Measurements from ENCODE around the gene EPHB3.
"Not testable (repeated sequence)": the region's sequence is repeated elsewhere in the genome, so short reads cannot be mapped to it uniquely, and the experiment has no call there.

EPHB3 gene

DNA sequence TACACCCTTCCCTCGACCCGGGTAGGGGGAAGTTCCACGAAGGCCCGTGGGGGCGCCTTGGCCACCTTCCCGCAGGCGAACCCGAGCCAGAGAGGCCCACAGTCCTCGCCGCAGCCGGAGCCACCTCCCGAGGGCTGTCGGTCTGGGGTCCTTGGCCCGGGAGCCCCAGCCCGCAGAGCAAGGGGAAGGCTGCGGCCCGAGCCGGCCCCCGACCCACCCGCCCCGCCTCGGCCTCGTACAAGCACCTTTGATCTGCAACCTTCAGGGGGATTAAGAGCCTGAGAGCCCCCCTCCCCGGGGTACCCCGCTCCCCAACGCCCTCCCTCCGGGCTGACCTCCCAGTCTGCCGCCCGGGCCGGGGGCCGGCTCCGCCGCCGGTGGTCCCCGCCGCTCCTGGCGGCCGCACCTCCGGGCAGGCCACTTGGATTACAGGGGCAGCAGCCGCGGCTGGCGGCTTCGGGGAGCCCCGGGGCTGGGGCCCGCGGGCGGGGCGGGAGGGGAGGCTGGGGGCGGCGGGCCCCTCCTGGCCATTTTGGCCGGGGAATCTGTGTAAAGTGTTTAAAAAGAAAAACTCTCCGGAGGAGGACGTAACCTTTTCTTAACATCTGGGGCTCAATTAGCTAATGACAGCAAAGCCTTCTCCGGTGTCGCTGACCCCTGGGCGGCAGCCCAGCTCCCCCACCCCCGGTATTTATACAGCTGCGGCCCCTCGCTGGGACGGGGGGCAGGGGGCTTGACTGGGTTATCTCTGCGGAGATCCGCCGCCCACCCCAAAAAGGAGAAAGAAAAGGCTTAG, 40.2 kb downstream of the EPHB3 start:
- DNase-seq: no peak

DNA sequence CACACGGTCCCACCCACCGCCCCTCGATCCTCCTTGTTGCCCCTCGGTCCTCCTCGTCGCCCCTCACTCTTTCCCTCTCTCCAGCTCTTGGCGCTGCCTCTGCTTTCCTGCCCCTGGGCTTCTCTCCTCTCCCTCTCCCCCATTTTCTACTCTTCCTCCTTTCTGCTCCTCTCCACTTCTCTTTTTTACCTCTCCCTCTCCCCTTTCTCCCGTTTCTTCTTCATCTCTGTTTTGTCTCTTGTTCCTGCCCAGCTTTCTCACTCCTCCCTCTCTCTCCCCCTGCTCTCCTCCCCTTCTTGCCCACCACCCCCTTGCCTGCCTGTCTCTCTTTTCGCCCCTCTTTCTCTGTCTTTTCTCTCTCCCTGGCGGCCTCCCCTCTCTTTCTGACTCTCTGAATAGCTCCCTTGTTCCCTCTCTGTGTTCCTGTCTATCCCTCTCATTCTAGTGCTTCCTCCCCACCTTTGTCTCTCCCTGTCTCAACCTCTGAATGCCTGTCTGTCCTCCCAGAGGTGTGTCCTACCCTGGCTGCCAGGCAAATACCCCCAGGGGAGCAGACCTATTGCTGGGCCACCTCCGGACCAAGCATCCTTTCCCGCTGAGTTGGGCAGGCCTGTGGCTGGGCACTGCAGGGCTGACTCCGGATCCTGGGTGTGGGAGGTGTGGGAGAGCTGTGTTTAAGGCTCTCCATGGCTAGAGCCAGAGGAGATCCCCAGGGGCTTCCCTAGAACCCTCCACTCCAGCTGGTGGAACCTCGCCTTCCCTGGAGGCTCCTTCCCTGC, 41.0 kb downstream of the EPHB3 start:
- DNase-seq: no peak

DNA sequence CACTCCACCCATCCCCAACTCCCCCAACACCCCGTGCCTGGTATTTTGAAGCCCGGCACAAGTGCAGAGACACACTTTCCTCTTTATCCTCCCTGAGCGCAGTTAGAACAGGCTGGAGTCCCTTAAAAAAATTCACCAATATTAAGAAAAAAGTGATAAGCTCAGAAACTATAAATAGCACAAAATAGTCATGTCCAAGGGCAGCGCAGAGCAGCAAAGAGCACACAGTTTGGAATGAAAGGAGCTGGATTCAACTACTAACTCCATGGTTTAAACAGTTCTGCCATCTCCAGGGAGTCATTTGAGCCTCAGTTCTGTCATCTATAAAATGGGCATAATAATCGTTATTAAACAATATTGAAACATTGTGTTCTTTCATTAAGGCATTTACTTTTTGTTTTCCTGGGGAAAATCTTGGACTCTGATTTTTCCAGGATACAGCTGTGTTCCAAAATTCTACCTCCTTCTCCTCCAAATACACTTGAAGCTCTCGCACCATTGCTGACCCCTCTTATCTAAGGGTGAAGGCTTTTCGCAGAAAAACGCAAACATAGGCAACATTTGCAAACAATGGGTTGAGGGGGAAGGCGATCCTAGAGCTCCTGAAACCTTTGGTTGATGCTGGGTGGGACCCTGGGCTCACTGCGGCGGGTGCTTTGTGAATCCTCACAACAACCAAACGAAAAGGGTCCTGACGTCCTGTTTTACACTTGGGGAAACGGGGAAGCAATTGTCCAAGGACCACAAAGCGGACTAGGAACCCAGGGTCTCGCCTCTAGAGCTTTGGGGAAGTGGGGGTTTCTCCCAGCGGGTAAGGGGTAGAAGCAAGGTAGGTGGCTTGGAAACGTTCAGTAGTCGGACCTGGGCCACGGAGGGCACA, 41.8 kb downstream of the EPHB3 start:
- DNase-seq: no peak

DNA sequence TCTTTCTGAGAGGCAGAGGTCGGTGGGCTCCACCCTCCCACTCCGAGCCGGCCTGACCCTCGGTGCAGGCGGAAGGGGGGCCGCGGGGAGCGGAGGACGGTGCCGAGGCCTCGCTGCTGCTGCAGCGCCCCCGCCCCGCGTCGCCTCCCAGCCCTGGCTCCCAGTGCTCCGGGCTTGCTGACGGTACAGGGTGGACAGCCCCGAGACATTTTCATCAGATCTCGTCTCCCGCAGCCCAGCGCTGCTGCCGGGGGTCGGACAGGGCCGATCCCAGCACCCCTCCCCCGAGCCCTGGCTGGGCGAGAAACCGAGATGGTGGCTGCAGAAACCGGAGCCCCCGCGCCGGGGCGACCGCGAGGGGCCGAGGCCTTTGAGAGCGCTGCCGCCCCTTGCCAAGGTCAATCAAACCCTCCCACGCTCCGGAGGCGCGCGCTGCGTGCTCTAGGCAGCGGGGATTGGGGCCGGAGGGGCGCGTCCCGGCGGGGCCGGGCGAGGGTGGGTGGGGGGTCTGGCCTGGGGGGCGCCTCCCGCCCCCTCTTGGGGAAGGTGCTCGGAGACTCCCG, 42.5 kb downstream of the EPHB3 start:
- DNase-seq: no peak

DNA sequence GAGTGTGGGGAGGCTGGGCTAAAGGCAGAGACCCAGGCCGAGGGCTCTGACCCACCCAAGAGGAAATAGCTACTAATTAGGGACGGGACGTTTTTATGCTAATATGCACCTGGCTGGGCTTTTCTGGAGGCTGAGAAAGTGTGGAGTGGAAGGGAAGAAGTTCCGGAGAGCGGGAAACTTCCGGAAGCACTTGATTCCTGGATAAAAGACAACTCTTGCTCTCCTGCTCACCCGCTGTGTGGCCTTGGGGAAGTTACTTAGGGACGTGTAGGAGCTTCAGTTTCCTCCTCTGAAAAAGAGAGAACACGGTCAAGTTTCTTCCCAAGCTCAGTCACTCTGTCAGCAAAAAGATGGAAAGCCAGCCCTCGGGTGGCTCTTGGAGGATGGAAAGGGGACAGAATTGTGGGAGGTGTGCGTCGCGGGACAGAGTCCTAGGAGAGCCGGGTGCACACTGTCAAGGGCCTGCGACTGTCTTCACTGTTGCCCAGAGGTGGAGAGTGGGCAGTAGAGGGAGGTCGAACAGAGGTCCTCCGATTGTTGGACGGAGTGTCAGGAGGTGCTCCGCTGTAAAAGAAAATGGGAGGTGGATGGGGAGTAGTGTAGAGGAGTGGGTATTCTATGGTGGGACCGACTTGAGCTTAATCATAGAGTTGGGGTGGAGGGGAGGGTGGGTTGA, 43.2 kb downstream of the EPHB3 start:
- no peak for DNase-seq

DNA sequence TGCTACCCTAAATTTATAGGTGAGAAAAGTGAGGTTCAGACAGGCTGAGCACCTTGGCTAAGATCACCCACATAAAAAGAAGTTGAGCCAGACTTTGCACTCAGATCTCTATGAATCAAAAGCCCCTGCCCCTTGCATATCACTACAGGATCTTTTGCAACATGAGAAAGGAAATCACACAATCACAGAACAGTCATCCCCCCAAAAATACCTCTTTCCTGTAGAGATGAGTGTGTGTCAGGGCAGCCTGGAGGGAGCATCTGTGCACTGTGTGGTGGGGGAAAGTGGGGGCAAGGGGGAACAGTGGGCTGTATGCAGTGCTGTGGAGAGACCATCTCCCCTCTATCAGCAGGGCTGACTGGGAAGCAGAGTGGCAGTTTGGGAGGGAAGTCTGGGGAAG, 46.6 kb downstream of the EPHB3 start:
- DNase-seq: no peak

DNA sequence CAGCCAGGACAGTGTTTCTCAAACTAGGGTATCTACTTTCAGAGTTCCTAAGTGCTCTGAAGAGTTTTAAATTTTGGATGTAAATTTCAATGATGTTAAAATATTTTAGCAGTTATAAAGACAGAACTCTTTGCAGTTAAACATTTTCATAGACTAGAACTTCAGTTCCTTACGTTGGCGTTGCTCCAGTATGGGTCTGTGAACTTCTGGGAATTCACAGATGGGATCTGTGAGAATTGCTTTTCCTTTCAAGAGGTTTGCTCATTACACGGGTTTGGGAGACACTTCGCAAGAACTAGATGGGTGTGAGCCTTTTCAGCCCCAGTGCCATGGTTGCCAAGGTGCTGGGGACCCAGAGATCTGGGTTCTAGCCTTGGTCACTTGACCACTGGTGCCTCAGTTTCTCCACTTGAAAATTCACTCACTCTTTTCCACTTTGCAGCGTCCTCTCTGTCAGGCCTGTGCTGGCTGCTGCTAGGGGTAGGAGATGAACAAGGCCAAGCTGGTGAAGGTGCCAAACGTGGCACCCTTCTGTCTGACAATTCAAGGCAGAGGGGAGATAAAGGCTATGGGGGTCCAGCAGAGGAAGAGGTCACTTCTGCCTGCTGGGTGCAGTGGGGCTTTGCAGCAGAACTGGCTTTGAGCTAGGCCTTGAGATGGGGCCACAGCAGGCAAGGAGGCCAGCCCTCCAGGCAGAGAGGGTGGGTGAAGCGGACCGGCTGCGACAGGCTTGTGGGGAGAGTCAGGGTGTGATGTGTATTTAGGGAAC, 48.1 kb downstream of the EPHB3 start:
- no peak for DNase-seq

DNA sequence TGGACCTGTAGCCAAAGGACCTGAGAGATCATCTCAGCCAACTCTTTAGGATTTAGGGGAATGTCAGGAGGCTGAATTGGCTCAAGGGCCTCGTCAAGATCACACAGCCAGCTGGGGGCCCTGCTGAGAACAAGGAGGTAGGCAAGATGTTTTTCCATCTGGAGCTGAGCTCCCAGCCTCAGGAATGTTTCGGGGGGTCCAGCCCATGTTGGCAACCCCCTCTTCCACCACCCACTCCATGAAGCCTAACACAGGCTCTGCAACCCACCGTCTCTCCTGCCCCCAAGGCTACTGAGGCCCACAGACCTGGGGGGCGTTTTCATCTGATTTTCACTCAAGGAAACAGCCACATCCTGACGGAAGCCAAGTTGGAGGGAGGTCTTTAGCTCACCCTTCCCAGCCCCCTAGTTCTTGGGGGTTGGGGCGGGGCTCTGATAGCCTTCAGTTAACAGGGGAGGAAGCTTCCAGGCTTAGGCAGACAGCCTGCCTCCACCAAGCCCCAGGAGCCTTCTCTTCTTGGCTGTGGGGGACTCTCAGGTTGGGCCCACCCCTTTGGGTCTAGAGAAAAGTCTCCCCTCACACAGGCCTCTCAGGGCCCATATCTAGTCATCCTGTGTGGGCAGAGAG, 48.8 kb downstream of the EPHB3 start:
- DNase-seq: no peak

DNA sequence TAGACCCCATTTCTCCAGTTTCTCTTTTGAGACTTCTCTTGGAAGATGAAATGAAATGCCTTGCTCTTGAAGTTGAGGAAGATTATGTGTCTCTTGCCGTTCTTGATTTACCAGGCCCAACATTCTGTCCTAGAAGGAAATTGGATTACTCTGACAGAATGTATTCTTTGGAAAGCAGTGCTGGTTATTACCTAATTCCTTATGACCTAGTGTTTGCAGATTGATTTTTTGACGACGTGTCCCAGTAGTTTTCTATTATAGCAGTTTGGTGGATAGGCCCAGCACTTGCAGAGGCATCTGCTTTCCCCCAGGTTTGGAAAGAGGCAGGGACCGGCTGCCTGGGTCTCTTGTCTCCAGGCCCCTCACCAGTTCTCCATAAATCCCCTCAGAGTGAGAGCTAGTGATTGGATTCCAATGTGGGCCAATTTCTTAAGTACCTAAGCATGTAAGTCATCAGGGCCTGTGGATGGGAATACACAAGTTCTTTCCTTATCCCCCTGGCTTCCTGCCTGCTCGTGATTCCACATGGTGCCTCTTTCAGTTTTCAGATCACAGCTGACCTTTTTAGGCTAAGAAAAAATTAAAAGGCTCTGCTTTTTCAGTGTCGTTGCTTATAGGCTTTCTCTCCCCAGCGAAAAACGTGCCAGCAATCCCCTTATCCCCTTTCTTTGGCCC, 50.2 kb downstream of the EPHB3 start:
- no peak for DNase-seq

DNA sequence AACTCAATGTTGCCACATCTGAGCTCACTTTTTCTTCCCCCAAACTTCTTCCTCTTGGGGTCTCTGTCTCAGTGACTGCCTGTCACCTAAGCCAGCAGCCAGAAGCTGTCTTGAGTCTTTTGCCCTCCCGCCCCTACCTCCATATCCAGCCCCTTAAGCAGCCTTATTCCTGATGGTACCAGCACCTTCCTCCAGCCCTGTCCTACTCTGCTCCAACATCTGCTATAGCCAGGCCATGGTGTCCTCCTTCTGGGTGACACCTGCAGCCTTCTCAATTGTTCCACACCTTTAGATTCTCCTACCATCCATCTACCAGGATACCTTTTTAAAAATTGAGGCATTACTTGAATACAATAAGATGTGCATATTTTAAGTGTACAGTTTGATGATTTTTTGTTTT, 53.8 kb downstream of the EPHB3 start:
- no peak for DNase-seq

DNA sequence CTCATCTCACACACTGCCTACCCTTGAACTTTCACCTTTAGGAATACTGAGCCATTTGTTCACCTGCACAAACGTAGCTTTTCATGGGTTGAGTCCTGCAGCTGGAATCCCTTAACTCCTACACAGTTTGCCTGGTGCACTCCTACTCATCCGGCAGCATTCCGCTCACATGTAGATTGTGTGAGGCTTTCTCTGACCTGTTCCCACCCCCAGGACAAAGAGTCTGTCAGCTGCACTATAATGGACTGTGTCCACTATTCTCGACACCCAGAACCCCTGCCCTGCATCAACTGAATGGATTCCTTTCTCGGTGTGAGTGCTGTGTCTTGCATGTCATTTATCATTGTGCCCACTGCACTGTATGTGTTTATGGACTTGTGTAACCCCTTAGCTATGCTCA, 54.9 kb downstream of the EPHB3 start:
- DNase-seq: no peak

DNA sequence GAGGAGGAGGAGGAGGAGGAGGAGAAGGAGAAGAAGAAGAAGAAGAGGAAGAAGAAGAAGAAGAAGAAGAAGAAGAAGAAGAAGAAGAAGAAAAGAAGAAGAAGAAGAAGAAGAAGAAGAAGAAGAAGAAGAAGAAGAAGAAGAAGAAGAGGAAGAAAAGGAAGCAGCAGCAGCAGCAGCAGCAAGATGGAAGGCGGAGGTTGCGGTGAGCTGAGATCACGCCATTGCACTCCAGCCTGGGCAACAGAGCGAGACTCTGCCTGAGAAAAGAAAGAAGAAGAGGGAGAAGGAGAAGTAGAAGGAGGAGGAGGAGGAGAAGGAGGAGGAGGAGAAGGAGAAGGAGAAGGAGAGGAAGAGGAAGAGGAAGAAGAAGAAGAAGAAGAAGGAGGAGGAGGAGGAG, 55.7 kb downstream of the EPHB3 start:
- not testable (repeated sequence) for DNase-seq

DNA sequence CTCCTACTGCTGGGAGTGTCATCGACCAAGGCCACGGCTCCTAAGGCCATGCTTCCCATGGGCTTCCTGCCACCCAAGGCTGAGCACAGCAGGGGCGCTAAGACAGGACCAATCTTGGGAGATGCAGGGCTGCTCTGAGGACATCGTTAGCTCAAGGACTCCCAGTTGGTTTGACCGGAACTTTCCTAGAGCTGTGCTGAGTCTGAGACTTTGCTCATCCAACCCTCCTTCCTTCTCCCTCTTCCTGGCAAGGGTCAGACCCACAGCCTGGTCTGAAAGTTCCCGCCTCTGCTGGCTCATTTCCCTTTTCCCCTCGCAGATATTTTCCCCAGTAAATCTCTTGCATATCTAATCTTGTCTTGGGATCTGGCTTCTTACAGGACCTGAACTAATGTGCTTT, 57.2 kb downstream of the EPHB3 start:
- DNase-seq: no peak

DNA sequence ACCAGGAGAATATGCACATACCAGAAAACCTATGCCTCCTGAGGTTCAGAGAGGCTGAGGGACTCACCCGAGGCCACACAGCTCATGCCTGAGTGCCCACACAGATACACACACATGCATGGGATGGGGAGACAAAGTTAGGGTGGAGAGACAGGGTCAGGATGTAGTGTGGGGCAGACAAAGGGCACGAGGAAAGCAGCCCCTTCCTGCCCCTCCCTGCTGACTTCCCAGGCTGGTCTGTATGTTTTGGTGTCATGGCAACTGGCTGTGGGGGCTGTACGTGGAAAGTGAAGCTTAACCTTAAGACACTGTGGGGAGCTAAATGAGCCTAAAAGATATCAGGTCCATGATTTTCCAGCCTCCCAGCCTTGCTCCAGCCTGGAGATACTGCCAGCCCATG, 57.8 kb downstream of the EPHB3 start:
- DNase-seq: no peak

DNA sequence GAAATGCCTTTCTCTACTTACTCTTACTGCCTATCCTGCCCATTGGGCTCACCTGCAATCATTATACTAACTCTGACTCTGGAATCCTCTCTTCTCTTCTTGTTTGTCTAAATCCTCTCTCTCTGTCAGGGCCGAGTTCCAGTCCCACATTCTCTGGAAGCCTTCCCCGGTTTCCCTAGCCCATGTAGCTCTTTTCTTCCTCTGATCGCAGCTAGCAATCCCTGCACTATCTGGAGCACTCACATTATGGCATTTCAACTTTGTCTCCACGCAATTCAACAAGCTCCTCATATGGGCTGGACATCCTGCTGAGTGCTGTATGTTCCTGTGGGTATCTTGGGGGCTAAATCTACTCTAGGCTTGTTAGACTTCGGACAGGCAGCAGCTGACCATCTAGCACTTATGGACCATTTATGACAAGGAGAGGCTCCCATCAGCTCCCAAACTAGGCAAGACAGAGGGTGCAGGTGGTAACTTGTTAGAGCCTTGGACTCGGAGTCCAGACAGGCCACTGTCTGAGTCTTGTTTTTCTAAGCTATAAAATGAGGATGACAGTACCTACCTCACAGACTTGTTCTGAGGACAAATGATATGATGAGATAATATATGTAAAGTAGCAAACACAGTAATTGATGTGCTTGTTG, 58.3 kb downstream of the EPHB3 start:
- DNase-seq: no peak

DNA sequence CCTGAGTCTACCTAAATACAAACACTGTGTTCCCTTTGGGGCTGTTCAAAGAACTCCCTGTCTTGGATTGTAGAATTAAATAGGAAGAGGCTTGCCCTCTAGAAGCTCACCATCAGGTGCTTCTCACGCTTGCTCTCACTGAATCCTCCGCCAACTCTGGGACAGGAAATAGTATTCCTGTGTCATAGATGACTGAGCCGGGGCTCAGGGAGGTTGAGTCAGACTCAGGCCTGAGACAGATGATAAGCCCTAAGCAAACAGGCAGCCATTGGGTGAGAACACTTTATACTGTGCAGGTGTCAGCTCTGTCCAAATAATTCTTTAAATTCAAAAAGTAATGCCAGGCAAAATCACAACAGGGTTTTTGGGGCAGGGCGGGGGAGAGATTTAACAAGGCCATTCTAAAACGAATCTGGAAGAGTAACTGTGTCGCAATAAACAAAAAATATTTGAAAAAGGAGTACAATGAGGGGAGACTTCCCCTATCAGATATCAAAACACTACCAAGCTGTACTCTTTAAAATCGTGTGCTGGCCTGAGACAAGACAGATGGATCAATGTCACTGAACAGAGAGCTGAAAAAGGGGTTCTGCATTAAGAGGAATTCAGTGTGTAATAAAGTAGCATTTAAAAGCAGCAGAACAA, 59.0 kb downstream of the EPHB3 start:
- DNase-seq: no peak

DNA sequence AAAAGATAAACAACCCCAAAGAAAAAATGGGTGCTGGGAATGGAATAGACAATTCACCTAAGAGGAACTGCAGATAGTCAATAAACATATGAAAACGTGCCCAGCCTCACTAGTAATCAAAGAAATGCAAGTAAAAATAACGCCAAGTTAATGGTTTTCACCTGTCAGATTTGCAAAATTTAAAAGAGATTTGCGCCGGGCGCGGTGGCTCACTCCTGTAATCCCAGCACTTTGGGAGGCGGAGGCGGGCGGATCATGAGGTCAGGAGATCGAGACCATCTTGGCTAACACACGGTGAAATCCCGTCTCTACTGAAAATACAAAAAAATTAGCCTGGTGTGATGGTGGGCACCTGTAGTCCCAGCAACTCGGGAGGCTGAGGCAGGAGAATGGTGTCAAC, 60.6 kb downstream of the EPHB3 start:
- not testable (repeated sequence) for DNase-seq

DNA sequence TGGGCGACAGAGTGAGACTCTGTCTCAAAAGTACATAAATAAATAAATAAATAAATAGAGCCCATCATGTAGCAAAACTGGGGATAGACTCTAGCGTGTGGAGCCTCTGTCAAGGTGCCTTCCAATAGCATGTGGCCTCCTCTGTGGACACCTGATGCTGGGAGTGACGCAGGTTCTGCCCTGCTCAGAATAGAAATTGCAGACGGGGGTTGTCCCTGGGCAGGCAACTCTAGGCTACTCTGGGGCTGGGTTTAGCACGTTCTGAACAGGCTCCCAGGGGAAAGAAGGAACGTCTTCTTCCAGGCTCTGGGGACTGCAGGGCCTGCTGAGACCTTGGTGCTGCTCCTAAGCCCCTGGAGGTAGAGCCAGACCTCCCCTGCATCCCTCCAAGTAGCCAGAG, 65.3 kb downstream of the EPHB3 start:
- no peak for DNase-seq

DNA sequence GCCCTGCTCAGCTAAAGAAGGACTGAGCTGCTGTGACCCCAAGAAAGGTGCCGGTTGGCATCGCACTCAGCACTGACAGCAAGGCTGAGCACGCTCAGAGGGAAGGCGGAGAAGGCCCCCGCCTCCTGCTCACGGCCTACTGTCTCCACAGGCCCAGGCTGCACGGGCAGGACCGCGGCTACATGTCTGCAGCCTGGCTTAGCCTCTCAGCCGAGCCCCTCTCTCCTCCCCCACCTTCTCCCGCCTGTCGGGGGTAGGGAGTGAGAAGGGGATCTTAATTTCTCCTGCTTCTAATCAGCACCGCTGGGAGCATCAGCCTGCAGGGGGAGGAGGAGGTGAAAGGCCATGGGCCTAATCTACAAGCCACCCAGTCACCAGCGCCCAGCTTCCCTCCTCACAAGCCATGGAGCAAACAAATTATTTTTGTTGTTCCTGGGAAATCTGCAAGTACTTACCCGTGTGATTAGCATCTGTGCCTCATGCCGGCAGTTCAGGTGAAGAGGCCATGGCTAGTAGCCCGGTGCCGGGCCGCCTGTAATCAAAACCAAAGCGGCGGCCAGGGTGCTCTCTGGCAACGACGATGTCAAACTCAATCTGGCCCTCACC, 68.1 kb downstream of the EPHB3 start:
- no peak for DNase-seq
